Fibroblast of the aortic adventitia (primary cell): ENCODE data around the gene VWA8. TPM values are rescaled to one million over a fixed set of nuclear protein-coding genes. Genes with fewer than 3 reads are reported as not detected.
"Not testable (repeated sequence)": the region's sequence is repeated elsewhere in the genome, so short reads cannot be mapped to it uniquely, and the experiment has no call there.

Experiments
- DNase-seq: peaks from one replicate; pipeline ENCODE4 v3.0.0-alpha.2; 2010; ENCODE audit warnings: low read depth
- H3K4me3 ChIP-seq: 2 replicates; pipeline ENCODE4 v1.5.1; 2011; ENCODE audit warnings: low read depth, mild to moderate bottlenecking, control low read depth, low read length, moderate library complexity
- CTCF ChIP-seq: IDR thresholded peaks from 2 replicates; pipeline ENCODE4 v1.5.1; 2011; ENCODE audit warnings: mild to moderate bottlenecking, low read length, control low read depth, inconsistent platforms; ENCODE audit not compliant: insufficient read depth
- total RNA-seq: library from RNA; depleted of rRNA; stranded (reverse); fragments of >200 nt; gene quantifications from 2 replicates; pipeline ENCODE4 v1.2.3, GENCODE V29; 2012; ENCODE audit warnings: low replicate concordance

VWA8 gene
- total RNA-seq, 1 donor = 27.2 TPM

DNA sequence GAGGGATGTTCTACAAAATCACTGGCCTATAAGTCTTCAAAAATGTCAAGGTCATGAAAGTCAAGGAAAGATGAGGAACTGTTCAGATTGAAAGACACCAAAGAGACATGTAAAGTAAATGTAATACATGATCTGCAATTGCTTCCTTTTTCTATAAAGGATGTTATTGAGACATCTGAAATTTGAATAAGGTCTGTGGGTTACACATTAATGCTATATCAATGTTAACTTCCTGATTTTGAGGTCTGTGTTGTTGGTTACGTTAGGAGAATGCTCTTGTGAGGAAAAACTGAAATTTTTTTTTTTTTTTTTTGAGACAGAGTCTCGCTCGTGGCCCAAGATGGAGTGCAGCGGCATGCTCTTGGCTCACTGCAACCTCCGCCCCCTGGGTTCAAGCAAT is 306.1 kb downstream of the VWA8 start:
- no peak for DNase-seq
- H3K4me3 ChIP-seq = no peak overlapping the region
- no peak for TF ChIP-seq CTCF

DNA sequence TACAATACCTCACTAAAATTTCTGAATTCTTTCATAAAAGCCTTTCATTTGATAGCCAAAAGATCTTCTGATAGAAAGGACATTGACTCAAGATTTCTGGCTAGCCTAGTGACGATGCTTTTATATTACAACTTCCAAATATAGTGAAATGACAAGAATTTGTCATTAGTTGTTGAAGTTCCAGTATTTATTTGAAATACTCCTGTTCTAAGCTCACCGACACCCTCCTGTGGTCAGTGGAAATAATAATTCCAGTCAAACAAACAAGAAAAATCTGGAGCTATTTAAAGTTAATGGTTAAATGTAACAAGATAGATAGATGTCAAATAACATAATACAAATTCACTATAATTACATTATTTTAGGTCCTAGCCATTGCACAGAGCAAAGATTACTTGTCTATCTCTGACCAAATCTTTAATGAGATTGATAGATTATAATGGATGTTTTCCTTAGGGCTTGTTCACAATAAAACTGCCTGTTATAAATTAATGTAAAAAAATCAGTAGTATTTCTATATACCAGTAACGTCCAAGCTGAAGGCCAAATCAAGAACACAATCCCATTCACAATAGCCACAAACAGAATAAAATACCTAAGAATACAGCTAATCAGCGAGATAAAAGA is 308.1 kb downstream of the VWA8 start:
- TF ChIP-seq CTCF = peak; percentile 53
- peak; percentile 79 for DNase-seq
- H3K4me3 ChIP-seq = no peak overlapping the region

DNA sequence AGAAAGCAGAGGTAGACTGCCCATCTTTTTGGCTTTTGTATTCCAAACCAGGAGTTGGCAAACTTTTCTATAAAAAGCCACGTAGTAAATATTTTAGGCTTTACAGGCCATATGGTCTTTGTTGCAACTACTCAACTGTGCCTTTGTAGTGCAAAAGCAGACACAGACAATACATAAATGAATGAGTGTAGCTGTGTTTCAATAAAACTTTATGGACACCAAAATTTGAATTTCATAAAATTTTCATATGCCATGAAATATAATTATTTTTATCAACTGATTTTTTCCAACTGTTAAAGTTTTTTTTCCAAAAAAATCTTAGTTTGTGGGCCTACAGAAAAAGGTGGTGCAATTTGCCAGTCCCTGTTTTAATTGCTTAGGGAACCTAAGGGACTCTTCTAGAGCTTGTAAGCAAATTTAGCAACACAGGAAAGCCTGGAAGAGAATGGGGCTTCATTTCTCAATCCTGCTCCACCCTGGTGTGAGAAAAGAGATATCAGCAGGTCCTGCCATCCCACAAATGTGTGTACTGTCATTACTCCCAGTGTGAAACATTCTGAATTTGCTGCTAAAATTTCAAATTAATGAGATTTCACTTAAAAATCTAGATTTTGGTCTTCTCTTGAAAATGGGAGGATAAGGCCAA is 309.4 kb downstream of the VWA8 start:
- no peak overlapping the region for H3K4me3 ChIP-seq
- no peak for TF ChIP-seq CTCF
- DNase-seq = no peak

DNA sequence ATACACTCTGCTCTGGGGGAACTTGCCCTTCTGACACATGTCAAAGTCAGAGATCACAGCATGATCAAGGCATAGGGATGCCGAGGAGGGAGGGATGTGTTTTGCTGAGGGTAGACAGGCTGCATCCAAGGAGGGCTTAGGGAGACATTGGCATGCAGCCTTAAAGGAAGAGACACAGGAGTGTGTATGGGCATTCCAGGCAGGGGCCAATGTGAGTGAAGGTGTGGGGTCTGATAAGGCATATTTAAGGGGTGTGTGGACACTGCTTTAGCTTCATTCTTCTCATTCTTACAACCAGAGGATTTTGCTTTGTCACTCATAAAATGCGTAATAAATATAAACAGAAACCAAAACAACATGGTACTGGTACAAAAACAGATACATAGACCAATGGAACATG is 310.2 kb downstream of the VWA8 start:
- DNase-seq = no peak
- H3K4me3 ChIP-seq = no peak overlapping the region
- no peak for TF ChIP-seq CTCF

GRCh38 chr13:41649659-41650058 is 311.2 kb downstream of the VWA8 start:
- TF ChIP-seq CTCF = peak; percentile 49
- no peak overlapping the region for H3K4me3 ChIP-seq
- DNase-seq = peak; percentile 15

DNA sequence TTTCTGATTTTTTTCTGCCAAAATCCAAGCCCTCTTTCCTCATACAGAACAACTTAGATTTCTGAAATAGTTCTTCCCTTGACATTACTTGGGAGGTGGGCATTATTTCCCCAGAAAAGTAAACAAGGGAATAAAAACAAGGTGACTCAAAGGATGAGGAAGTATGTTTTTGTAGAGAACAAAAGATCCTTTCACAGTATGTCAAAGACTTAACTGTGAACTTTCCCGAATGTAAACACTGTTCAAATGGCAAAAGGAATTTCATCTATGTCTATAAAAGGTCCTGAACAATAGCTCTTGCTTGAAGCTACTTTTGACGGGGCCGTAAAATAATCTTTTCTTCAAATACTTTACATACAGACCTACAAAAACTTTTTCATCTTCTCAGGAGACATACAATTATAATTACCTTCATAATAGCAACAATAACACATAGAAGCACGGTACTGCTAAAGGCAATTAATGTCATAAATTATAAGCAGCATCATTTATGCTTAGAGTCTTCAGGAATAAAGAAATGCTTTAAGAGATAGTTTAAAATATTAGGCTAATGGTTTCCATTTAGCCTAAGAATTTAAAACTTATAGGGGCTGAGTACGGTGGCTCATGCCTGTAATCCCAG is 312.5 kb downstream of the VWA8 start:
- no peak for TF ChIP-seq CTCF

GRCh38 chr13:41647699-41648313 is 313.1 kb downstream of the VWA8 start:
- DNase-seq, H3K4me3 ChIP-seq: not testable (repeated sequence)

More for the DNA sequence above, 312.5 kb downstream of the VWA8 start:
- no peak overlapping the region for H3K4me3 ChIP-seq
- peak; percentile 19 for DNase-seq
